IPS DF 4.7 (cell line): Measurements from ENCODE around the gene FIBCD1.

Experiments
- DNase-seq: peaks from one replicate; pipeline ENCODE4 v3.0.0-alpha.2; 2013; ENCODE audit warnings: low spot score; ENCODE audit errors: extremely low read depth

The FIBCD1 gene

GRCh38 chr9:130896233-130897014 lies 42.6 kb downstream of the FIBCD1 start, which contains the start of gene QRFP:
TSS of gene QRFP (minus strand) at chr9:130896812. CDS start at chr9:130893838, 2,974 bp downstream.
- DNase-seq: no peak

- no peak for DNase-seq
These were observed 43.4 kb downstream of the FIBCD1 start for GRCh38 chr9:130895481-130896232.

GRCh38 chr9:130895038-130895437 lies 44.0 kb downstream of the FIBCD1 start:
- no peak for DNase-seq

GRCh38 chr9:130894546-130894945 lies 44.5 kb downstream of the FIBCD1 start:
- no peak for DNase-seq

- DNase-seq: no peak
These were observed 45.5 kb downstream of the FIBCD1 start for GRCh38 chr9:130893341-130894101.

- no peak for DNase-seq
These were observed 46.4 kb downstream of the FIBCD1 start for GRCh38 chr9:130892477-130893304.

- no peak for DNase-seq
These were observed 47.2 kb downstream of the FIBCD1 start for GRCh38 chr9:130891688-130892476.

GRCh38 chr9:130890870-130891687 lies 48.0 kb downstream of the FIBCD1 start:
- no peak for DNase-seq

- DNase-seq: no peak
These were observed 48.9 kb downstream of the FIBCD1 start for GRCh38 chr9:130890124-130890523.

- DNase-seq: no peak
These were observed 50.7 kb downstream of the FIBCD1 start for GRCh38 chr9:130888146-130888885.

- DNase-seq: no peak
These were observed 51.4 kb downstream of the FIBCD1 start for GRCh38 chr9:130887494-130888144.

GRCh38 chr9:130886981-130887380 lies 52.1 kb downstream of the FIBCD1 start:
- no peak for DNase-seq

GRCh38 chr9:130885484-130886375 lies 53.3 kb downstream of the FIBCD1 start:
- DNase-seq: no peak

- no peak for DNase-seq
These were observed 54.2 kb downstream of the FIBCD1 start for GRCh38 chr9:130884542-130885483.

- no peak for DNase-seq
These were observed 54.9 kb downstream of the FIBCD1 start for GRCh38 chr9:130884111-130884531.

GRCh38 chr9:130883479-130883878 lies 55.6 kb downstream of the FIBCD1 start:
- no peak for DNase-seq
